ENCODE results near the gene SLC6A7.
"Not testable (repeated sequence)": the region's sequence is repeated elsewhere in the genome, so short reads cannot be mapped to it uniquely, and the experiment has no call there.

SLC6A7 gene

GRCh38 chr5:150245808-150246207 lies 55.9 kb downstream of the SLC6A7 start:
- no peak for DNase-seq

GRCh38 chr5:150246429-150246828 lies 56.6 kb downstream of the SLC6A7 start:
- DNase-seq: no peak

GRCh38 chr5:150246835-150247234 lies 57.0 kb downstream of the SLC6A7 start:
- DNase-seq: no peak

- DNase-seq: no peak
Measured at GRCh38 chr5:150247726-150248125, 57.9 kb downstream of the SLC6A7 start.

GRCh38 chr5:150248493-150248892 lies 58.6 kb downstream of the SLC6A7 start:
- not testable (repeated sequence) for DNase-seq

- no peak for DNase-seq
Measured at GRCh38 chr5:150248946-150249345, 59.1 kb downstream of the SLC6A7 start.

GRCh38 chr5:150249744-150250143 lies 59.9 kb downstream of the SLC6A7 start:
- DNase-seq: no peak

- DNase-seq: no peak
Measured at GRCh38 chr5:150251504-150251903, 61.6 kb downstream of the SLC6A7 start.

GRCh38 chr5:150252489-150252888 lies 62.6 kb downstream of the SLC6A7 start:
- no peak for DNase-seq

- no peak for DNase-seq
Measured at GRCh38 chr5:150253416-150254208, 63.8 kb downstream of the SLC6A7 start.

GRCh38 chr5:150254363-150254762 lies 64.5 kb downstream of the SLC6A7 start:
- DNase-seq: no peak

- no peak for DNase-seq
Measured at GRCh38 chr5:150254774-150255173, 64.9 kb downstream of the SLC6A7 start.

GRCh38 chr5:150255659-150256409 lies 66.0 kb downstream of the SLC6A7 start:
- no peak for DNase-seq

GRCh38 chr5:150256410-150257064 lies 66.7 kb downstream of the SLC6A7 start:
- no peak for DNase-seq

- no peak for DNase-seq
Measured at GRCh38 chr5:150257424-150257823, 67.6 kb downstream of the SLC6A7 start.

GRCh38 chr5:150258130-150258529 lies 68.3 kb downstream of the SLC6A7 start:
- peak; percentile 81 for DNase-seq
